ENCODE data around the gene SIRPA. TPM values are rescaled to one million over a fixed set of nuclear protein-coding genes. Genes with fewer than 3 reads are reported as not detected.

SIRPA gene
- total and polyA plus RNA-seq, 10 of the 15 experiments (the other 5 are each of a cell fraction or from before 2014, with no cell fraction given), result 1.7 to 13.2 (median 5.0) TPM

DNA sequence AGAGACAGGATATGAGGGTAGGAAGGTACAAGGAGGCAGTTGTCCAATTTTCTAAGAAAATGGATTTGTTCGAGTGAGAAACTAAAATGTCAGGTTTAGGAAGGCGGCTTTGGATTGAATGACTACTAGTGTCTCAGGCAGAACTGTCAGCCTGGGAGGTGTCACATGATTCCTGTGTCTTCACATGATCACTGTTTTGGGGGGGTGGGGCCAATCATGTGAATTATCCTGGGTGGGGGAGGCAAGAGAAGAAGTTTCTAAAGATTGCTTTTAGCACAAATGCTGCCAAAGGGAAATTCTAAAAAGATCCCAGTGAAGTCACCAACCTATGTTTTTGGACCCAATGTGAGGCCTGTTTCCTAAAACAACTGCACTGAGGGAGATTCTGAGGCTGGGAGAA is 2.3 kb downstream of the SIRPA start:
- no peaks in the 10 kb centered on the region for H4K20me1 ChIP-seq (ENCODE audit: control insufficient read depth, insufficient read depth)
- intact Hi-C loops (cut with micrococcal nuclease; ENCODE audit: unreplicated experiment), result no loop called here

More for the DNA sequence above, 2.3 kb downstream of the SIRPA start:
- peak; percentile 25 for ATAC-seq
- no peak for FAIRE-seq
- Histone ChIP-seq H3K9ac (ENCODE audit: control insufficient read depth, insufficient read depth, low read length) (peak overlapping the region; percentile 18), H3K4me3 (peak overlapping the region; percentile 54; the same call in 1 of the 2 replicates), H2AFZ (ENCODE audit: control insufficient read depth, low read depth, low read length) (peak overlapping the region; percentile 25), H3K4me2 (ENCODE audit: control insufficient read depth, insufficient read depth) (peak overlapping the region; percentile 73), H3K9me3 (replicated peaks; ENCODE audit: control insufficient read depth, insufficient read depth, low read length) (no peaks in the 10 kb centered on the region), H3K4me1 (ENCODE audit: control insufficient read depth, insufficient read depth, low read length) (peaks cover 38% of the 10 kb centered on the region), H3K27me3 (replicated peaks in 1 of 2; ENCODE audit: control insufficient read depth in 2 of 2, insufficient read depth in 2 of 2, low read length in 1 of 2) (no peaks in the 10 kb centered on the region), H3K27ac (ENCODE audit: control insufficient read depth, insufficient read depth) (peak overlapping the region; percentile 72), H3K79me2 (ENCODE audit: control insufficient read depth, insufficient read depth, low read length) (peaks cover 5% of the 10 kb centered on the region), H3K36me3 (ENCODE audit: control insufficient read depth in 2 of 2, insufficient read depth in 2 of 2, low read length in 1 of 2) (no peaks in the 10 kb centered on the region)
- ChIA-PET RAD21 (ENCODE audit: unreplicated experiment) (interaction anchor here (2.2 kb wide), 1 partner anchor 26 kb away, joined by 8 read pairs; no protein-coding TSS in a partner anchor), CTCF (interaction anchor here (1.2 to 1.3 kb wide), 4 partner anchors 24 to 120 kb away, joined by 3 to 5 read pairs (median 4); no protein-coding TSS in a partner anchor), POLR2A (no interaction called here), SMC1A (ENCODE audit: uncharacterized antibody, unreplicated experiment) (interaction anchor here (1.4 kb wide), 1 partner anchor 26 kb away, joined by 3 read pairs; no protein-coding TSS in a partner anchor)
- in situ Hi-C loops (cut with MboI), result no loop called here
- 100% methylated on average over 2 of the region's 2 CpGs for WGBS (ENCODE audit: insufficient coverage, insufficient replicate concordance, low lambda C conversion rate, missing lambda C conversion rate)
- TF ChIP-seq CHD2 (IDR thresholded peaks at IDR 0.05; ENCODE audit: borderline replicate concordance, low read depth, low read length) (no peak), ZNF207 (IDR thresholded peaks at IDR 0.05; ENCODE audit: borderline replicate concordance) (no peak), SIN3A (IDR thresholded peaks at IDR 0.05; ENCODE audit: low read depth, low read length) (peak; percentile 68; the same call in 1 of the 2 replicates), POU2F2 (IDR thresholded peaks at IDR 0.05; ENCODE audit: borderline replicate concordance, low read depth, low read length) (no peak), TCF12 (IDR thresholded peaks at IDR 0.05; ENCODE audit: low read depth, low read length) (no peak), RAD51 (IDR thresholded peaks at IDR 0.05) (peak; percentile 99), TCF3 (IDR thresholded peaks at IDR 0.05; ENCODE audit: borderline replicate concordance, insufficient read depth, low read depth, low read length) (no peak)
- TF ChIP-seq, protein P1, sequence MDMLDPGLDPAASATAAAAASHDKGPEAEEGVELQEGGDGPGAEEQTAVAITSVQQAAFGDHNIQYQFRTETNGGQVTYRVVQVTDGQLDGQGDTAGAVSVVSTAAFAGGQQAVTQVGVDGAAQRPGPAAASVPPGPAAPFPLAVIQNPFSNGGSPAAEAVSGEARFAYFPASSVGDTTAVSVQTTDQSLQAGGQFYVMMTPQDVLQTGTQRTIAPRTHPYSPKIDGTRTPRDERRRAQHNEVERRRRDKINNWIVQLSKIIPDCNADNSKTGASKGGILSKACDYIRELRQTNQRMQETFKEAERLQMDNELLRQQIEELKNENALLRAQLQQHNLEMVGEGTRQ (IDR thresholded peaks at IDR 0.05; ENCODE audit: borderline replicate concordance, low read depth, low read length), result peak; percentile 84
- TF ChIP-seq, protein P2, sequence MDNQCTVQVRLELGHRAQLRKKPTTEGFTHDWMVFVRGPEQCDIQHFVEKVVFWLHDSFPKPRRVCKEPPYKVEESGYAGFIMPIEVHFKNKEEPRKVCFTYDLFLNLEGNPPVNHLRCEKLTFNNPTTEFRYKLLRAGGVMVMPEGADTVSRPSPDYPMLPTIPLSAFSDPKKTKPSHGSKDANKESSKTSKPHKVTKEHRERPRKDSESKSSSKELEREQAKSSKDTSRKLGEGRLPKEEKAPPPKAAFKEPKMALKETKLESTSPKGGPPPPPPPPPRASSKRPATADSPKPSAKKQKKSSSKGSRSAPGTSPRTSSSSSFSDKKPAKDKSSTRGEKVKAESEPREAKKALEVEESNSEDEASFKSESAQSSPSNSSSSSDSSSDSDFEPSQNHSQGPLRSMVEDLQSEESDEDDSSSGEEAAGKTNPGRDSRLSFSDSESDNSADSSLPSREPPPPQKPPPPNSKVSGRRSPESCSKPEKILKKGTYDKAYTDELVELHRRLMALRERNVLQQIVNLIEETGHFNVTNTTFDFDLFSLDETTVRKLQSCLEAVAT (IDR thresholded peaks at IDR 0.05), result 0 out of 2 replicates have a peak, but pooled peaks have one; percentile 6
- TF ChIP-seq, protein P3, sequence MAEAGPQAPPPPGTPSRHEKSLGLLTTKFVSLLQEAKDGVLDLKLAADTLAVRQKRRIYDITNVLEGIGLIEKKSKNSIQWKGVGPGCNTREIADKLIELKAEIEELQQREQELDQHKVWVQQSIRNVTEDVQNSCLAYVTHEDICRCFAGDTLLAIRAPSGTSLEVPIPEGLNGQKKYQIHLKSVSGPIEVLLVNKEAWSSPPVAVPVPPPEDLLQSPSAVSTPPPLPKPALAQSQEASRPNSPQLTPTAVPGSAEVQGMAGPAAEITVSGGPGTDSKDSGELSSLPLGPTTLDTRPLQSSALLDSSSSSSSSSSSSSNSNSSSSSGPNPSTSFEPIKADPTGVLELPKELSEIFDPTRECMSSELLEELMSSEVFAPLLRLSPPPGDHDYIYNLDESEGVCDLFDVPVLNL (IDR thresholded peaks at IDR 0.05; ENCODE audit: low read depth, low read length), result no peak
- TF ChIP-seq, protein P4, sequence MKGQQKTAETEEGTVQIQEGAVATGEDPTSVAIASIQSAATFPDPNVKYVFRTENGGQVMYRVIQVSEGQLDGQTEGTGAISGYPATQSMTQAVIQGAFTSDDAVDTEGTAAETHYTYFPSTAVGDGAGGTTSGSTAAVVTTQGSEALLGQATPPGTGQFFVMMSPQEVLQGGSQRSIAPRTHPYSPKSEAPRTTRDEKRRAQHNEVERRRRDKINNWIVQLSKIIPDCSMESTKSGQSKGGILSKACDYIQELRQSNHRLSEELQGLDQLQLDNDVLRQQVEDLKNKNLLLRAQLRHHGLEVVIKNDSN (IDR thresholded peaks at IDR 0.05; ENCODE audit: borderline replicate concordance, extremely low read length, insufficient read depth, low read depth, low read length), result peak; percentile 64
- TF ChIP-seq, protein P5, sequence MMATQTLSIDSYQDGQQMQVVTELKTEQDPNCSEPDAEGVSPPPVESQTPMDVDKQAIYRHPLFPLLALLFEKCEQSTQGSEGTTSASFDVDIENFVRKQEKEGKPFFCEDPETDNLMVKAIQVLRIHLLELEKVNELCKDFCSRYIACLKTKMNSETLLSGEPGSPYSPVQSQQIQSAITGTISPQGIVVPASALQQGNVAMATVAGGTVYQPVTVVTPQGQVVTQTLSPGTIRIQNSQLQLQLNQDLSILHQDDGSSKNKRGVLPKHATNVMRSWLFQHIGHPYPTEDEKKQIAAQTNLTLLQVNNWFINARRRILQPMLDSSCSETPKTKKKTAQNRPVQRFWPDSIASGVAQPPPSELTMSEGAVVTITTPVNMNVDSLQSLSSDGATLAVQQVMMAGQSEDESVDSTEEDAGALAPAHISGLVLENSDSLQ (IDR thresholded peaks at IDR 0.05), result peak; percentile 28; the same call in 1 of the 2 replicates
- TF ChIP-seq, protein P6, sequence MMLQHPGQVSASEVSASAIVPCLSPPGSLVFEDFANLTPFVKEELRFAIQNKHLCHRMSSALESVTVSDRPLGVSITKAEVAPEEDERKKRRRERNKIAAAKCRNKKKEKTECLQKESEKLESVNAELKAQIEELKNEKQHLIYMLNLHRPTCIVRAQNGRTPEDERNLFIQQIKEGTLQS (IDR thresholded peaks at IDR 0.05; ENCODE audit: borderline replicate concordance, extremely low read depth, low read depth, low read length), result peak; percentile 84
- DNase-seq (ENCODE audit: low read depth, low spot score), result no peak
- TSS peak; percentile 54 for BruUV-seq (replicated peaks)

Measured in GM12878 (cell line).